ENCODE data around the gene LOXHD1. TPM values are rescaled to one million over a fixed set of nuclear protein-coding genes. Genes with fewer than 3 reads are reported as not detected.
A peak's percentile ranks its signal among the peaks of the same experiment; 100 is the strongest.

Gene LOXHD1
- total and polyA plus RNA-seq, 2 of the 13 experiments (the other 11 are each of a cell fraction or from before 2014, with no cell fraction given): not detected

- in situ Hi-C loops (cut with HindIII; ENCODE audit: extremely low pct_ligation_motif_present, low pct_unique_long_range_greater_than_20kb) (loop anchor here (25.0 kb wide), 1 partner anchor 338 kb away; no protein-coding TSS in a partner anchor), intact Hi-C loops (cut with micrococcal nuclease; ENCODE audit: unreplicated experiment) (no loop called here)
- ChIA-PET CTCF (ENCODE audit: low intra/inter-chr PET ratio, low total read pairs) (no interaction called here), POLR2A (no interaction called here)
- Histone ChIP-seq H3K27me3 (ENCODE audit: control insufficient read depth in 1 of 2, insufficient read depth in 2 of 2, low read length in 2 of 2) (peaks cover 0 to 29% of the 10 kb centered on the region in 2 experiments; a peak in 1 of 5 replicates), H3K4me2 (ENCODE audit: low read depth, low read length) (no peak overlapping the region), H3K79me2 (ENCODE audit: insufficient read depth, low read length) (no peaks in the 10 kb centered on the region), H3K4me1 (ENCODE audit: insufficient read depth, low read length) (no peaks in the 10 kb centered on the region), H4K20me1 (ENCODE audit: insufficient read depth, low read length) (no peaks in the 10 kb centered on the region), H3K27ac (ENCODE audit: extremely low read length, insufficient read depth, low read length) (no peak overlapping the region), H3K9me3 (ENCODE audit: low read length) (no peaks in the 10 kb centered on the region), H3K36me3 (replicated peaks in 1 of 2; ENCODE audit: control insufficient read depth in 1 of 2, insufficient read depth in 2 of 2, low read length in 2 of 2) (no peaks in the 10 kb centered on the region), H3K9ac (ENCODE audit: insufficient read depth, low read depth, low read length) (no peak overlapping the region), H2AFZ (ENCODE audit: low read length) (no peak overlapping the region), H3K4me3 (replicated peaks in 1 of 3; ENCODE audit: insufficient read depth in 1 of 3, low read depth in 2 of 3, low read length in 3 of 3) (no peak overlapping the region)
- FAIRE-seq (no peak), ATAC-seq (no peak), DNase-seq (ENCODE audit: low spot score) (no peak)
- BruUV-seq (replicated peaks): no TSS peak
- no peak for TF ChIP-seq NFKB2 (CRISPR knock-in tag; IDR thresholded peaks at IDR 0.05; ENCODE audit: borderline replicate concordance)
- peak; percentile 63 for TF ChIP-seq MNT (IDR thresholded peaks at IDR 0.05)
- no peak for TF ChIP-seq HIC2 (CRISPR knock-in tag; IDR thresholded peaks at IDR 0.05; ENCODE audit: low read depth)
- TF ChIP-seq ZNF143 (CRISPR knock-in tag; IDR thresholded peaks at IDR 0.05): no peak
- no peak for TF ChIP-seq ZNF800 (CRISPR knock-in tag; IDR thresholded peaks at IDR 0.05)
- TF ChIP-seq HOXA9 (CRISPR knock-in tag; IDR thresholded peaks at IDR 0.05; ENCODE audit: borderline replicate concordance): no peak
- TF ChIP-seq ZNF7 (CRISPR knock-in tag; IDR thresholded peaks at IDR 0.05): no peak
- TF ChIP-seq ZNF557 (CRISPR knock-in tag; IDR thresholded peaks at IDR 0.05): no peak
- WGBS (ENCODE audit: low lambda C conversion rate): 11% methylated on average over 4 of the region's 4 CpGs
These were observed 181.6 kb downstream of the LOXHD1 start for GRCh38 chr18:46475390-46475752.
